HepG2 (cell line): ENCODE measurements around the gene ZNF660. TPM values are rescaled to one million over a fixed set of nuclear protein-coding genes. Genes with fewer than 3 reads are reported as not detected.
"Not testable (repeated sequence)": the region's sequence is repeated elsewhere in the genome, so short reads cannot be mapped to it uniquely, and the experiment has no call there.

Experiments used
- ATAC-seq: fragments of 200-7000 bp; cut with Tn5 transposase; 3 replicates; pipeline ENCODE4 v1.9.1; 2020; ENCODE audit warnings: mild to moderate bottlenecking, moderate library complexity
- BruUV-seq: library from RNA; stranded (reverse); fragments of 400-500 nt; replicated peaks from 2 replicates; lab custom pipeline; 2021; lab: Mats Ljungman, UMichigan
- CTCF ChIA-PET: fragments of 300-600 bp; formaldehyde crosslinking; extraction: SDS; loops from one replicate; lab custom pipeline; 2021; ENCODE audit warnings: low total read pairs, inconsistent platforms, low intra/inter-chr PET ratio; lab: Yijun Ruan, JAX
- POLR2A ChIA-PET: fragments of 350-600 bp; sonication (Branson Sonifier 250); formaldehyde crosslinking; loops from one replicate; lab custom pipeline; 2020; ENCODE audit warnings: antibody characterized with exemption, inconsistent platforms; lab: Yijun Ruan, JAX
- DNase-seq: peaks from one replicate; pipeline ENCODE4 v3.0.0-alpha.2; 2015; ENCODE audit warnings: low spot score
- FAIRE-seq: peaks from 3 replicates; lab custom pipeline; 2011; peaks lifted over from hg19 to GRCh38; lab: Jason Lieb, UNC
- H2AFZ ChIP-seq: one replicate; pipeline ENCODE4 v1.6.1; 2011; ENCODE audit warnings: low read length, inconsistent platforms
- H3K27ac ChIP-seq: fragments of 300-600 bp; 3 replicates; pipeline ENCODE4 v1.8.0; 2011; ENCODE audit warnings: mixed run types, mild to moderate bottlenecking, mixed read lengths, low read length, inconsistent platforms; ENCODE audit not compliant: insufficient read depth; ENCODE audit errors: extremely low read length
- H3K27me3 ChIP-seq, 2 experiments: fragments of 200-600 bp in 1 of 2; 2 replicates in 1 of 2; 3 replicates in 1 of 2; pipeline versions ENCODE4 v1.6.0 to v1.8.0; 2011; ENCODE audit warnings: low read length in 2 of 2, mild to moderate bottlenecking in 2 of 2, moderate library complexity in 2 of 2, inconsistent platforms in 1 of 2; ENCODE audit not compliant: insufficient read depth in 2 of 2, control insufficient read depth in 1 of 2
- H3K36me3 ChIP-seq, 2 experiments: fragments of 200-600 bp in 1 of 2; replicated peaks in 1 of 2; 2 replicates in 1 of 2; 3 replicates in 1 of 2; pipeline versions ENCODE4 v1.5.1 to v1.8.0; 2011; ENCODE audit warnings: low read length in 2 of 2, inconsistent platforms in 1 of 2; ENCODE audit not compliant: insufficient read depth in 2 of 2, control insufficient read depth in 1 of 2
- H3K4me1 ChIP-seq: 2 replicates; pipeline ENCODE4 v1.5.1; 2012; ENCODE audit warnings: low read length, inconsistent platforms; ENCODE audit not compliant: insufficient read depth
- H3K4me2 ChIP-seq: 2 replicates; pipeline ENCODE4 v1.6.0; 2011; ENCODE audit warnings: low read depth, low read length, inconsistent platforms
- H3K4me3 ChIP-seq, 3 experiments: fragments of 200-600 bp in 1 of 3; sonication (generic), shearing (Covaris generic) in 1 of 3; replicated peaks in 1 of 3; 2 replicates each; pipeline ENCODE4 v1.5.1; 2011 to 2016; ENCODE audit warnings: low read length in 3 of 3, inconsistent platforms in 2 of 3, low read depth in 2 of 3, mild to moderate bottlenecking in 2 of 3, control low read depth in 1 of 3, mixed read lengths in 1 of 3; ENCODE audit not compliant: insufficient read depth in 1 of 3
- H3K79me2 ChIP-seq: one replicate; pipeline ENCODE4 v1.6.1; 2011; ENCODE audit warnings: low read length, inconsistent platforms; ENCODE audit not compliant: insufficient read depth
- H3K9ac ChIP-seq: 2 replicates; pipeline ENCODE4 v1.6.0; 2011; ENCODE audit warnings: mild to moderate bottlenecking, low read depth, low read length, inconsistent platforms; ENCODE audit not compliant: insufficient read depth
- H3K9me3 ChIP-seq: 2 replicates; pipeline ENCODE4 v1.5.1; 2012; ENCODE audit warnings: mild to moderate bottlenecking, low read length
- H4K20me1 ChIP-seq: 2 replicates; pipeline ENCODE4 v1.6.0; 2011; ENCODE audit warnings: inconsistent platforms, mild to moderate bottlenecking, low read length, moderate library complexity; ENCODE audit not compliant: insufficient read depth
- WGBS: methylation state at CpG from one replicate; pipeline ENCODE4 v1.1.6; 2017; ENCODE audit warnings: low lambda C conversion rate; 5-methylcytosine and 5-hydroxymethylcytosine counted together
- in situ Hi-C: cut with HindIII; loops from 2 replicates; pipeline ENCODE4 v1.10.0; 2017; ENCODE audit warnings: low pct_unique_long_range_greater_than_20kb; ENCODE audit not compliant: extremely low pct_ligation_motif_present
- intact Hi-C: fragments of 100-400 bp; cut with micrococcal nuclease; formaldehyde crosslinking; loops from one replicate; pipeline ENCODE4 v1.10.0; 2022; ENCODE audit not compliant: unreplicated experiment
- polyA plus RNA-seq, 8 experiments: library from polyadenylated mRNA; depleted of rRNA in 3 of 8; stranded (reverse) in 7 of 8; unstranded in 1 of 8; fragments of >200 nt; fragmentation: Illumina TruSeq in 4 of 8; extraction: Trizol in 4 of 8; gene quantifications; 2 replicates each; pipeline versions ENCODE4 v1.2.1 to v1.2.3, GENCODE V29; 2011 to 2016; ENCODE audit warnings: low read depth in 4 of 8, missing spikeins in 1 of 8, mixed read lengths in 1 of 8; ENCODE audit not compliant: insufficient read depth in 1 of 8
- total RNA-seq, 5 experiments: library from RNA; depleted of rRNA; stranded (reverse); fragments of >200 nt; fragmentation: Illumina TruSeq; extraction: Trizol; gene quantifications; 2 replicates each; pipeline ENCODE4 v1.2.3, GENCODE V29; 2016; ENCODE audit warnings: low read depth in 1 of 5

ZNF660 gene
- total and polyA plus RNA-seq, 2 of the 13 experiments (the other 11 are each of a cell fraction or from before 2014, with no cell fraction given): 0.91 to 3.3 TPM

DNA sequence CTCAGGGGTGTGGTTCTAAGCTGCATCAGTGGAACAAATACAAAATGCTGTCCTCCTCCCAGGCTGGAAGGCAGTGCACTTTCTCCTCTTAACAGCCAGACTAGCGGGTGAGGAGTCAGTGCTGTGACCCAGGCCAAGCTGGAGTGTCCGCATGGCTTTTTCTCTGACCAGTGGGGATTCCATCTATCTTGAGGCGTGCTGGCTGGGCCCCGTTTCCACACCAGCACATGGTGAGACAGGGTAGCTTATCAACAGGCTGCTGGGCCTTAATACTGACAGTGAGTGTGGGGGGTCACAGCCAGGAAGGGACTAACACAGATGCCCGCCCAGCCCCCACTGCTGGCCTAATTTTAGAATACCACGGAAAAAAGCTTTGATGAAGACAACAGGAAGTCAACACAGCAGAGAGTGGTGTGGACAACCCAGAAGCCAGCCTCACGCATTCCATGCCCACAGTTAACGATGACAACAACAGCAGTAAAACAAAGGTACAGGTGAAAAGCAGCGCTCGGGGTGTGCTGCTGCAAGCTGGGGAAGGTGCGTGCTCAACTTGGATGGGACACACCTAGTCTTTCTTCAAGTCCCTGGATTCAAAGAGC, 7.3 kb upstream of the ZNF660 start:
- H3K4me3 ChIP-seq, H3K79me2 ChIP-seq, H3K4me1 ChIP-seq, H3K4me2 ChIP-seq, H3K27me3 ChIP-seq, H3K36me3 ChIP-seq, H4K20me1 ChIP-seq, FAIRE-seq, POLR2A ChIA-PET, BruUV-seq, H3K9me3 ChIP-seq, H3K27ac ChIP-seq, CTCF ChIA-PET, in situ Hi-C loops, H2AFZ ChIP-seq, ATAC-seq, DNase-seq, H3K9ac ChIP-seq, intact Hi-C loops: not testable (repeated sequence)
- 72% methylated on average over 11 of the region's 11 CpGs for WGBS

DNA sequence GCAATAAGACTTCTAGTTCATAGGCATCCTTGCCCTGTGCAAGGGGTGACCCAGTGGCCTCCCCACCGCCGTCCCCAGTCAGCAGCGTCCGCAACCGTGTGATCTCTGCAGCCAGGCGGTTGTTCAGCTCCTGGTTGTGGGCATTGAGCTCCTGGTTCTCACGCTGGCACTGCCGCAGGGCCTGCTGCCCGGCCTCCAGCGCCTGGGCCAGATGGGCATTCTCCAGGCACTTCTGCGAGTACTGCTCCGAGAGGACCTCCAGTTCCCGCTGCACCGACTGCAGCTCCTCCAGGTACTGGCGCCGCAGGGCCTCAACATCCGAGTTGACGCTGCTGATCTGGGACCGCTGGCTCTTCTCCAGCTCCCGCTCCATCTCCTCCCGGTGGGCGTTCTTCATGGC, 6.4 kb upstream of the ZNF660 start:
- H3K9ac ChIP-seq, H2AFZ ChIP-seq, H3K79me2 ChIP-seq, H3K9me3 ChIP-seq, BruUV-seq, ATAC-seq, POLR2A ChIA-PET, H3K4me3 ChIP-seq, H3K4me2 ChIP-seq, FAIRE-seq, H3K27ac ChIP-seq, H4K20me1 ChIP-seq, H3K36me3 ChIP-seq, H3K4me1 ChIP-seq, intact Hi-C loops, CTCF ChIA-PET, in situ Hi-C loops, H3K27me3 ChIP-seq, DNase-seq: not testable (repeated sequence)
- WGBS: 87% methylated on average over 4 of the region's 22 CpGs

DNA sequence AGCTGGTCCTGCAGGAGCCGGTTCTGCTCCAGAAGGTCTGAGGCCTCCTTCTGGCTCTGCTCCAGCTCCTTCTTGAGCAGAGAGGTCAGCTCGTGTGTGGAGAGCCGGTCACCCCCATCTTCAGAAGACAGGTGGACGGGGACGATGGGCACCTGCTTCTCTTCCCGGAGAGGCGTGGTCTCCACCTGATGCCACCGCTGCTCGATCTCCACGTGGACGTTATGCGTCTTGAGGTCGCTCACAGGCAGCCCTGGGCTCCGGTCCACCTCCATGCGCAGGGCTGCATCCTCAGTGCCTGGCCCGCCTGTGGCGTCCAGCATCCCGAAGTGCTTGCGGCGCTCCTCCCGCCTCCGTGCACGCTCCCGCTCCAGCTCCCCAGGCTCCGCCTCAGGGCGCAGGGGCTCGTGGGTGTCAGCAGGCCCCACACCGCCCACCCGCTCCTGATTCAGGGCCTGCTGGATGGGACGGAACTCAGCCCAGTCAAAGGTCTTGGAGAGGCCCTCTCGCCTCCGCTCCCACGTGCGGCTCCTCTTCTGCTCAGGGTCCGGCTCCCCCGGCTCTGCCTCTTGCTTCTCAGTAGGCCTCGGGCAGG, 5.7 kb upstream of the ZNF660 start:
- H3K79me2 ChIP-seq, DNase-seq, H4K20me1 ChIP-seq, FAIRE-seq, in situ Hi-C loops, H3K27me3 ChIP-seq, CTCF ChIA-PET, H3K4me1 ChIP-seq, H3K36me3 ChIP-seq, H3K27ac ChIP-seq, POLR2A ChIA-PET, BruUV-seq, H3K4me3 ChIP-seq, H3K9ac ChIP-seq, H3K4me2 ChIP-seq, H2AFZ ChIP-seq, ATAC-seq, H3K9me3 ChIP-seq, intact Hi-C loops: not testable (repeated sequence)
- WGBS: 91% methylated on average over 37 of the region's 37 CpGs

- CTCF ChIA-PET, H3K9me3 ChIP-seq, H3K36me3 ChIP-seq, in situ Hi-C loops, H3K27me3 ChIP-seq, DNase-seq, H3K27ac ChIP-seq, ATAC-seq, H3K79me2 ChIP-seq, BruUV-seq, POLR2A ChIA-PET, H3K9ac ChIP-seq, H3K4me2 ChIP-seq, H3K4me1 ChIP-seq, H4K20me1 ChIP-seq, FAIRE-seq, H3K4me3 ChIP-seq, H2AFZ ChIP-seq, intact Hi-C loops: not testable (repeated sequence)
- 73% methylated on average over 8 of the region's 15 CpGs for WGBS
These were observed 5.0 kb upstream of the ZNF660 start for GRCh38 chr3:44579749-44580148.
